Central memory CD8-positive, alpha-beta T cell (primary cell): ENCODE results near the gene NT5C1B.
A peak's percentile ranks its signal among the peaks of the same experiment; 100 is the strongest.

Experiments used
- ATAC-seq: fragments of 150-1000 bp; cut with Tn5 transposase; replicated peaks from 2 replicates; pipeline ENCODE4 v1.10.0; 2022; ENCODE audit warnings: mild to moderate bottlenecking, moderate FRiP score, moderate number of reproducible peaks; ENCODE audit not compliant: poor library complexity, severe bottlenecking; ENCODE audit errors: extremely low read depth
- DNase-seq, 2 donors: peaks; one replicate each; pipeline ENCODE4 v3.0.0; 2021; ENCODE audit warnings: low spot score in 2 of 2
- H3K27ac Mint-ChIP-seq: one replicate; pipeline ENCODE4 v1.8.0; 2022; ENCODE audit warnings: low read depth, mild to moderate bottlenecking, moderate library complexity, mixed read lengths
- H3K27me3 Mint-ChIP-seq: one replicate; pipeline ENCODE4 v1.8.0; 2022; ENCODE audit warnings: mixed read lengths
- H3K36me3 Mint-ChIP-seq: one replicate; pipeline ENCODE4 v1.8.0; 2022; ENCODE audit warnings: mild to moderate bottlenecking, moderate library complexity, mixed read lengths; ENCODE audit not compliant: insufficient read depth
- H3K4me1 Mint-ChIP-seq: one replicate; pipeline ENCODE4 v1.8.0; 2022; ENCODE audit warnings: mixed read lengths
- H3K4me3 Mint-ChIP-seq: one replicate; pipeline ENCODE4 v1.8.0; 2022; ENCODE audit warnings: mild to moderate bottlenecking, moderate library complexity, mixed read lengths
- H3K9me3 Mint-ChIP-seq: one replicate; pipeline ENCODE4 v1.8.0; 2022; ENCODE audit warnings: mixed read lengths

Gene NT5C1B

GRCh38 chr2:18559531-18560030 is 29.8 kb downstream of the NT5C1B start:
- peaks cover 21% of the 10 kb centered on the region for H3K36me3 Mint-ChIP-seq
- H3K27me3 Mint-ChIP-seq = no peaks in the 10 kb centered on the region
- H3K9me3 Mint-ChIP-seq = no peaks in the 10 kb centered on the region
- H3K4me3 Mint-ChIP-seq = peak overlapping the region; percentile 90
- peak overlapping the region; percentile 84 for H3K27ac Mint-ChIP-seq
- no peak for ATAC-seq
- no peak for DNase-seq
- H3K4me1 Mint-ChIP-seq = peaks cover 39% of the 10 kb centered on the region

DNA sequence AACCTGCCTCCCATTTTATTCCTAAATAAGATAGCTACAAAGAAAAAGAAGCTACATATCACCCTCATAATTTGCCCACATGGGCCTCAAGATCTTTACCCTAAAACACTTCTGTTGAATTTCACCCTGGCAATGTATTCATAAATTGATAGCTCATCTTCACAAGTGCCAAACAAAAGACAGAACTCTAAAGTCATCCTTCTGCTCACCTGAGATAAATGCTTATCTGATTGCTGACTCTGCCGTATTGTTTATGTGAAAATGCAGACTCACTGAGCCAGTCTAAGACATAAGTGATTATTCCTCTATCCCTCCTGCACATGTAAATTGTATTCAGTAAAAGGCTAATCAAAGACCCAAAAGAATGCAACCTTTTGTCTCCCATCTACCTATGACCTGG is 30.9 kb downstream of the NT5C1B start:
- no peak for ATAC-seq
- peaks cover 44% of the 10 kb centered on the region for H3K4me1 Mint-ChIP-seq
- no peak overlapping the region for H3K4me3 Mint-ChIP-seq
- no peak for DNase-seq
- H3K36me3 Mint-ChIP-seq = peaks cover 29% of the 10 kb centered on the region
- no peaks in the 10 kb centered on the region for H3K27me3 Mint-ChIP-seq
- peak overlapping the region; percentile 84 for H3K27ac Mint-ChIP-seq
- H3K9me3 Mint-ChIP-seq = no peaks in the 10 kb centered on the region

DNA sequence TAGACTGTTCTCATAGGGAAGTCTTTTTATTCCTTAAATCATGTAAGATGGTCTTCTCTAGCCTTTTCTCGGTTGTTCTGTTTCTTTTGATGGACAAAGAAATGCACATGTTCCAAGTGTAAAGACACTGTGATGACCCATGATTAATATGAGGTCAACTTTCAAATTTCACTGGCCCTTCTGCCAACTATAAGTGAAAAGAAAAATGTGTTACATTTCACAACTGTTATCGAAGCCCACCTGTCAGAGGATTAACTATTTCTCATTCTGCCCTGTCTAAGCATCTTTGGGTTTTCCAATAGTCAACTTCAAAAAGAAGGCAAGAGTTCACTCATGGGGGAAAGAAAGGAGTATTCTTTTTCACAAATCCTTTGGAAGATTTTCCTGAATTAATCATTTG is 32.2 kb downstream of the NT5C1B start:
- Mint-ChIP-seq H3K27ac (no peak overlapping the region), H3K4me1 (peaks cover 55% of the 10 kb centered on the region), H3K27me3 (no peaks in the 10 kb centered on the region), H3K9me3 (no peaks in the 10 kb centered on the region), H3K4me3 (no peak overlapping the region), H3K36me3 (peaks cover 29% of the 10 kb centered on the region)
- no peak for DNase-seq
- no peak for ATAC-seq

- no peaks in the 10 kb centered on the region for H3K27me3 Mint-ChIP-seq
- DNase-seq = no peak
- H3K36me3 Mint-ChIP-seq = peaks cover 19% of the 10 kb centered on the region
- H3K9me3 Mint-ChIP-seq = no peaks in the 10 kb centered on the region
- no peak overlapping the region for H3K4me3 Mint-ChIP-seq
- H3K4me1 Mint-ChIP-seq = peaks cover 39% of the 10 kb centered on the region
- no peak for ATAC-seq
- no peak overlapping the region for H3K27ac Mint-ChIP-seq
Observed at GRCh38 chr2:18552351-18553077, 36.9 kb downstream of the NT5C1B start.

DNA sequence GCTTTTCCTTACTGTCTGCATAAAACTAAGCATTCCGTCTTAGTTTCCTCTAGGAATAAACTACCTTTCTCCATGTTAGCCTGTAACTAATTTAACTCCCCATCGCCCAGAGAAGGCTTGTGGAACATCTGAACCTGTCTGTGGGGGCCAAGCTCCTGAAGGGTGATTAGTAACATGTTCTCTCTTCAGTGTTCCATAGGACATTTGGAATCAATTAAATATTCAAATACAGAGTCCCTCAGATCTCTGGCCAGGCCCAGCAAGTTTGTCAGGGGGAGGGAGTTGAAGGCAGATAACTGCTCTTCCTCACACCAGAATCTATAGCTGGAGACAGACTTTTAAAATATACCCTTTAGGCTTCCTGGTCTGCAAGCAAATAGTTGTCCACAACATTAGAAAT is 37.7 kb downstream of the NT5C1B start:
- Mint-ChIP-seq H3K4me3 (no peak overlapping the region), H3K9me3 (no peaks in the 10 kb centered on the region), H3K27me3 (no peaks in the 10 kb centered on the region), H3K4me1 (peaks cover 43% of the 10 kb centered on the region), H3K27ac (no peak overlapping the region), H3K36me3 (peaks cover 15% of the 10 kb centered on the region)
- ATAC-seq = no peak
- no peak for DNase-seq

GRCh38 chr2:18551169-18551568 is 38.2 kb downstream of the NT5C1B start:
- H3K27me3 Mint-ChIP-seq = no peaks in the 10 kb centered on the region
- H3K36me3 Mint-ChIP-seq = peaks cover 14% of the 10 kb centered on the region
- DNase-seq (no peak), ATAC-seq (no peak)
- H3K27ac Mint-ChIP-seq = no peak overlapping the region
- H3K9me3 Mint-ChIP-seq = no peaks in the 10 kb centered on the region
- H3K4me3 Mint-ChIP-seq = no peak overlapping the region
- peaks cover 45% of the 10 kb centered on the region for H3K4me1 Mint-ChIP-seq

DNA sequence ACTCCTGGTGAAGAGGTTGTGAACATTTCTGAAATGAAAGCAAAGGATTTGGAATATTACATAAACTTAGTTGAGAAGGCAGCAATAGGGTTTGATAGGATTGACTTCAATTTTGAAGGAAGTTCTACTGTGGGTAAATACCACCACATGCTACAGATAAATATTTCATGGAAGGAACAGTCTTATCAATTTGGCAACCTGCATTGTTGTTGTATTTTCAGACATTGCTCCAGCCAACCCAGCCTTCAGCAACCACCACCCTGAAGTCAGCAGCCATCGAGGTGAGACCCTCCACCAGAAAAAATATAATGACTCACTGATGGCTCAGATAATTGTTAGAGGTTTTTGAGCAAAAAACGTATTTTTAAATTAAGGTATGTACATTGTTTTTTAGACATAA is 38.9 kb downstream of the NT5C1B start:
- ATAC-seq = no peak
- Mint-ChIP-seq H3K4me3 (no peak overlapping the region), H3K27me3 (no peaks in the 10 kb centered on the region), H3K4me1 (peaks cover 48% of the 10 kb centered on the region), H3K36me3 (peaks cover 13% of the 10 kb centered on the region), H3K27ac (no peak overlapping the region), H3K9me3 (no peaks in the 10 kb centered on the region)
- no peak for DNase-seq

GRCh38 chr2:18549083-18549482 is 40.3 kb downstream of the NT5C1B start:
- Mint-ChIP-seq H3K36me3 (peaks cover 4% of the 10 kb centered on the region), H3K4me1 (peaks cover 41% of the 10 kb centered on the region), H3K27ac (no peak overlapping the region), H3K9me3 (no peaks in the 10 kb centered on the region), H3K27me3 (no peaks in the 10 kb centered on the region), H3K4me3 (no peak overlapping the region)
- no peak for DNase-seq
- ATAC-seq = no peak

GRCh38 chr2:18548621-18549020 is 40.7 kb downstream of the NT5C1B start:
- Mint-ChIP-seq H3K4me1 (peaks cover 38% of the 10 kb centered on the region), H3K27ac (no peak overlapping the region), H3K4me3 (no peak overlapping the region), H3K9me3 (no peaks in the 10 kb centered on the region), H3K36me3 (peaks cover 1% of the 10 kb centered on the region), H3K27me3 (no peaks in the 10 kb centered on the region)
- DNase-seq (no peak), ATAC-seq (no peak)

- peak; percentile 73 for ATAC-seq
- H3K4me1 Mint-ChIP-seq = peaks cover 21% of the 10 kb centered on the region
Observed at GRCh38 chr2:18546567-18546966, 42.8 kb downstream of the NT5C1B start.

DNA sequence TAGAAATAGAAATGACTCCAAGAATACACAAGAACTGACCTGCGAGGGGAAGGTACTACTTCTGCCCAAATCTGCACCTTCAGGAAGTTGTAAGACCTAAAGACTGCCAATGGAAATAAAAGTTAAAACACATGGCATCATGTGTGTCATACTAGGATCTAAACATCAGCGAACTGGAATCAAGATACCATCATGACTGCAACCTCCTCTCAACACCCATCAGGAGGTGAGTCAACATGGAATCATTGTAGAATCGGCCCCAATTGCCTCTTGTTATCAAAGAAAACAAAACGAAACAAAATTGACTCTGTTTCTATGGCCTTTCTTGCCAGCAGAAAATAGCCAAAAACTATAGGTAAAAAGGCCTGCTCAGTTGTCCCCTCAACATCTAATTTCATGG is 44.0 kb downstream of the NT5C1B start:
- Mint-ChIP-seq H3K27ac (no peak overlapping the region), H3K9me3 (peaks cover 7% of the 10 kb centered on the region), H3K4me3 (no peak overlapping the region), H3K27me3 (peaks cover 18% of the 10 kb centered on the region), H3K4me1 (peaks cover 21% of the 10 kb centered on the region), H3K36me3 (peaks cover 2% of the 10 kb centered on the region)
- ATAC-seq (no peak), DNase-seq (no peak)

More at GRCh38 chr2:18546567-18546966, 42.8 kb downstream of the NT5C1B start:
- Mint-ChIP-seq H3K4me3 (peak overlapping the region; percentile 37), H3K27me3 (peaks cover 7% of the 10 kb centered on the region), H3K36me3 (no peaks in the 10 kb centered on the region), H3K9me3 (no peaks in the 10 kb centered on the region), H3K27ac (peak overlapping the region; percentile 70)
- DNase-seq = no peak

GRCh38 chr2:18544171-18544570 is 45.2 kb downstream of the NT5C1B start:
- Mint-ChIP-seq H3K27me3 (peaks cover 20% of the 10 kb centered on the region), H3K27ac (no peak overlapping the region), H3K4me3 (no peak overlapping the region)

DNA sequence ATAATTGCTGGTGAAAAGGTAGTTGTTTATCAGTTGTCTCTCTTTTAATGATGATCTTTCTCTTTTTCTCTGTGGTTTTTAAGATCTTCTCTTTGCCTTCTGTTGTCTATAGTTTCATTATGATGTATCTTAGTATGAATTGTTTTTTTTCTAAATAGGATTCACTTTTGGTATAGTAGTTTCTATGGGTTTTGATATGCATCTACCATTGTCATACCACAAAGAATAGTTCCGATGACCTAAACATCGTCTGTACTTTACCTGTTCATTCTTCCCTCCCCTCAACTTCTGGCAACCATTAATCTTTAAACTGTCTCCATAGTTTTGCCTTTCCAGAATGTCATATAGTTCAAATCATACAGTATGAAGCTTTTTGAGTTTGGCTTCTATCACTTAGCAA is 48.5 kb downstream of the NT5C1B start:
- Mint-ChIP-seq H3K27me3 (peaks cover 23% of the 10 kb centered on the region), H3K36me3 (peaks cover 2% of the 10 kb centered on the region), H3K4me3 (no peak overlapping the region), H3K9me3 (peaks cover 7% of the 10 kb centered on the region), H3K4me1 (no peaks in the 10 kb centered on the region), H3K27ac (no peak overlapping the region)
- no peak for DNase-seq
- no peak for ATAC-seq

More at GRCh38 chr2:18544171-18544570, 45.2 kb downstream of the NT5C1B start:
- Mint-ChIP-seq H3K4me1 (peaks cover 21% of the 10 kb centered on the region), H3K36me3 (peaks cover 2% of the 10 kb centered on the region), H3K9me3 (peaks cover 7% of the 10 kb centered on the region)
- DNase-seq (no peak), ATAC-seq (no peak)
